B cell (primary cell): ENCODE data around the gene PTPRN2. TPM values are rescaled to one million over a fixed set of nuclear protein-coding genes. Genes with fewer than 3 reads are reported as not detected.

Experiments used
- ATAC-seq: fragments of 200-7000 bp; cut with Tn5 transposase; one replicate; pipeline ENCODE4 v1.10.0; 2021; ENCODE audit warnings: low read depth, mild to moderate bottlenecking, moderate number of reproducible peaks, moderate library complexity
- CTCF ChIA-PET: fragments of 350-600 bp; sonication (Branson Sonifier 250); formaldehyde crosslinking; loops from one replicate; lab custom pipeline; 2021; ENCODE audit warnings: antibody characterized with exemption, inconsistent platforms; lab: Charles Lee
- POLR2A ChIA-PET: fragments of 350-600 bp; sonication (Branson Sonifier 250); formaldehyde crosslinking; loops from one replicate; lab custom pipeline; 2021; ENCODE audit warnings: antibody characterized with exemption; lab: Charles Lee
- DNase-seq: peaks from one replicate; pipeline ENCODE4 v3.0.0; 2013
- H2AFZ ChIP-seq: 2 replicates; pipeline ENCODE4 v1.6.1; 2012; ENCODE audit warnings: mild to moderate bottlenecking, low read depth, low read length; ENCODE audit not compliant: insufficient read depth, poor library complexity, severe bottlenecking
- H3K27ac ChIP-seq, 2 donors: 1 replicate in 1 of 2; 2 replicates in 1 of 2; pipeline ENCODE4 v1.5.1; 2012 to 2013; ENCODE audit warnings: low read length in 2 of 2, mild to moderate bottlenecking in 2 of 2, moderate library complexity in 1 of 2
- H3K27me3 ChIP-seq, 4 experiments: fragments of 200-600 bp in 1 of 4; sonication (generic) in 1 of 4; replicated peaks in 1 of 4; 1 replicate in 2 of 4; 2 replicates in 2 of 4; pipeline versions ENCODE4 v1.6.1 to v1.7.0; 2013 to 2016; ENCODE audit warnings: low read length in 3 of 4, mild to moderate bottlenecking in 2 of 4, mixed read lengths in 1 of 4, moderate library complexity in 1 of 4; ENCODE audit not compliant: insufficient read depth in 4 of 4, control insufficient read depth in 3 of 4; ENCODE audit errors: control extremely low read depth in 1 of 4
- H3K36me3 ChIP-seq, 2 experiments: replicated peaks in 1 of 2; 1 replicate in 1 of 2; 2 replicates in 1 of 2; pipeline versions ENCODE4 v1.6.1 to v1.7.1; 2013; ENCODE audit warnings: low read length in 1 of 2; ENCODE audit not compliant: insufficient read depth in 2 of 2, control insufficient read depth in 1 of 2; ENCODE audit errors: control extremely low read depth in 1 of 2, extremely low read depth in 1 of 2
- H3K4me1 ChIP-seq, 2 donors: fragments of 200-600 bp in 1 of 2; sonication (generic) in 1 of 2; 1 replicate in 1 of 2; 2 replicates in 1 of 2; pipeline versions ENCODE4 v1.5.1 to v1.6.1; 2013 to 2017; ENCODE audit warnings: low read length in 2 of 2; ENCODE audit not compliant: control insufficient read depth in 2 of 2, insufficient read depth in 2 of 2
- H3K4me2 ChIP-seq: replicated peaks from 2 replicates; pipeline ENCODE3; 2012; ENCODE audit warnings: mild to moderate bottlenecking, low read depth, low read length; ENCODE audit not compliant: poor library complexity, severe bottlenecking
- H3K4me3 ChIP-seq, 5 experiments: fragments of 200-600 bp in 1 of 5; sonication (generic) in 1 of 5; 1 replicate in 3 of 5; 2 replicates in 2 of 5; pipeline versions ENCODE4 v1.5.1 to v1.7.0; 2011 to 2016; ENCODE audit warnings: low read length in 4 of 5, mild to moderate bottlenecking in 4 of 5, low read depth in 2 of 5, control low read depth in 1 of 5, moderate library complexity in 1 of 5; ENCODE audit not compliant: insufficient read depth in 1 of 5; ENCODE audit errors: control extremely low read depth in 1 of 5, extremely low read depth in 1 of 5
- H3K79me2 ChIP-seq: fragments of 200-600 bp; sonication (generic); one replicate; pipeline ENCODE4 v1.6.0; 2016; ENCODE audit warnings: low read length; ENCODE audit not compliant: control insufficient read depth, insufficient read depth
- H3K9ac ChIP-seq: fragments of 200-600 bp; sonication (generic); 2 replicates; pipeline ENCODE4 v1.6.1; 2017; ENCODE audit warnings: mild to moderate bottlenecking, low read length, moderate library complexity
- H3K9me3 ChIP-seq, 3 donors: one replicate each; pipeline versions ENCODE4 v1.6.1 to v1.7.1; 2013; ENCODE audit warnings: low read length in 2 of 3; ENCODE audit not compliant: control insufficient read depth in 2 of 3, insufficient read depth in 1 of 3; ENCODE audit errors: control extremely low read depth in 1 of 3
- H4K20me1 ChIP-seq: 2 replicates; pipeline ENCODE4 v1.6.0; 2012; ENCODE audit warnings: mild to moderate bottlenecking, low read length; ENCODE audit not compliant: insufficient read depth, control insufficient read depth, poor library complexity, severe bottlenecking
- H3K27ac Mint-ChIP-seq: one replicate; pipeline ENCODE4 v1.8.0; 2021; ENCODE audit warnings: mixed read lengths
- H3K27me3 Mint-ChIP-seq: one replicate; pipeline ENCODE4 v1.8.0; 2021; ENCODE audit warnings: mixed read lengths
- H3K4me1 Mint-ChIP-seq: one replicate; pipeline ENCODE4 v1.8.0; 2021; ENCODE audit warnings: mixed read lengths
- H3K4me3 Mint-ChIP-seq: one replicate; pipeline ENCODE4 v1.8.0; 2021; ENCODE audit warnings: mixed read lengths
- H3K9me3 Mint-ChIP-seq: one replicate; pipeline ENCODE4 v1.8.0; 2022; ENCODE audit warnings: mixed read lengths; ENCODE audit not compliant: insufficient read depth
- CTCF ChIP-seq: fragments of 200-600 bp; IDR thresholded peaks from one replicate; pipeline ENCODE4 v1.8.0; 2022; ENCODE audit warnings: antibody characterized with exemption, mild to moderate bottlenecking
- EZH2 ChIP-seq: IDR thresholded peaks from 2 replicates; pipeline ENCODE4 v1.6.1; 2012; ENCODE audit warnings: borderline replicate concordance, low read depth, mild to moderate bottlenecking, moderate library complexity, low read length; ENCODE audit not compliant: insufficient read depth, poor library complexity, severe bottlenecking
- WGBS: methylation state at CpG from one replicate; pipeline ENCODE4 v1.1.5; 2013; ENCODE audit warnings: missing lambda C conversion rate; ENCODE audit not compliant: insufficient coverage; 5-methylcytosine and 5-hydroxymethylcytosine counted together
- intact Hi-C: fragments of 100-400 bp; cut with micrococcal nuclease; formaldehyde crosslinking; loops from one replicate; pipeline ENCODE4 v1.10.0; 2022
- polyA plus RNA-seq: library from polyadenylated mRNA; depleted of rRNA; stranded (reverse); fragments of >200 nt; gene quantifications from 2 replicates; pipeline ENCODE4 v1.2.3, GENCODE V29; 2012
- total RNA-seq, 2 donors: library from RNA; stranded (reverse); fragments of 120-200 nt in 1 of 2; gene quantifications; 1 replicate in 1 of 2; 2 replicates in 1 of 2; pipeline versions ENCODE4 v1.2.3 to v1.2.4, GENCODE V29; 2013 to 2022

PTPRN2 gene
- total and polyA plus RNA-seq, 2 donors (not counting 1 experiment from before 2014, with no cell fraction given): 2.0 to 5.0 TPM

GRCh38 chr7:158027646-158028045 is 560.0 kb downstream of the PTPRN2 start:
- intact Hi-C loops: no loop called here
- Histone ChIP-seq H3K4me2 (no peak overlapping the region), H3K9me3 (peaks cover 0 to 30% (median 0%) of the 10 kb centered on the region in 3 donors), H3K36me3 (no peaks in the 10 kb centered on the region), H3K27ac (no peak overlapping the region), H3K27me3 (no peaks in the 10 kb centered on the region), H3K4me3 (no peak overlapping the region), H3K79me2 (no peaks in the 10 kb centered on the region), H3K9ac (no peak overlapping the region), H4K20me1 (no peaks in the 10 kb centered on the region), H3K4me1 (no peaks in the 10 kb centered on the region), H2AFZ (no peak overlapping the region)
- ATAC-seq (no peak), DNase-seq (no peak)
- TF ChIP-seq EZH2 (no peak), CTCF (no peak)
- Mint-ChIP-seq H3K9me3 (no peaks in the 10 kb centered on the region), H3K4me3 (no peak overlapping the region), H3K27ac (no peak overlapping the region), H3K27me3 (no peaks in the 10 kb centered on the region), H3K4me1 (no peaks in the 10 kb centered on the region)
- WGBS: 90% methylated on average over 6 of the region's 6 CpGs
- ChIA-PET POLR2A (no interaction called here), CTCF (no interaction called here)

GRCh38 chr7:158026636-158027265 is 560.9 kb downstream of the PTPRN2 start:
- no peak overlapping the region for H3K4me2 ChIP-seq
- H3K27ac Mint-ChIP-seq: no peak overlapping the region
- ChIA-PET POLR2A (no interaction called here), CTCF (no interaction called here)
- intact Hi-C loops: no loop called here
- TF ChIP-seq EZH2: no peak
- TF ChIP-seq CTCF: no peak
- H3K4me1 Mint-ChIP-seq: no peaks in the 10 kb centered on the region
- no peak overlapping the region for H3K4me3 Mint-ChIP-seq
- no peaks in the 10 kb centered on the region for H3K36me3 ChIP-seq
- H3K9ac ChIP-seq: no peak overlapping the region
- no peaks in the 10 kb centered on the region for H3K4me1 ChIP-seq
- no peaks in the 10 kb centered on the region for H3K79me2 ChIP-seq
- H3K27me3 ChIP-seq: no peaks in the 10 kb centered on the region
- no peak overlapping the region for H3K27ac ChIP-seq
- no peaks in the 10 kb centered on the region for H3K9me3 Mint-ChIP-seq
- H2AFZ ChIP-seq: no peak overlapping the region
- peaks cover 0 to 25% (median 0%) of the 10 kb centered on the region in 3 donors for H3K9me3 ChIP-seq
- H3K4me3 ChIP-seq: no peak overlapping the region
- WGBS: 91% methylated on average over 15 of the region's 17 CpGs
- no peaks in the 10 kb centered on the region for H3K27me3 Mint-ChIP-seq
- ATAC-seq (no peak), DNase-seq (no peak)
- no peaks in the 10 kb centered on the region for H4K20me1 ChIP-seq
